Panc1 (cell line): ENCODE measurements around the gene TJP2. TPM values are rescaled to one million over a fixed set of nuclear protein-coding genes. Genes with fewer than 3 reads are reported as not detected.

Experiments
- ATAC-seq: fragments of 200-7000 bp; cut with Tn5 transposase; 2 replicates; pipeline ENCODE4 v1.9.1; 2020; ENCODE audit warnings: mild to moderate bottlenecking, moderate library complexity
- BruUV-seq: library from RNA; stranded (reverse); fragments of 400-500 nt; replicated peaks from 2 replicates; lab custom pipeline; 2021; lab: Mats Ljungman, UMichigan
- CTCF ChIA-PET: fragments of 300-600 bp; sonication (Branson Sonifier 250); formaldehyde crosslinking; loops from one replicate; lab custom pipeline; 2022; ENCODE audit warnings: antibody characterized with exemption; lab: Charles Lee
- POLR2A ChIA-PET: fragments of 300-600 bp; sonication (Branson Sonifier 250); formaldehyde crosslinking; loops from one replicate; lab custom pipeline; 2022; ENCODE audit warnings: antibody characterized with exemption; lab: Charles Lee
- DNase-seq: peaks from one replicate; pipeline ENCODE4 v3.0.0-alpha.2; 2010; ENCODE audit warnings: low read depth, low spot score
- H3K27ac ChIP-seq: 2 replicates; pipeline ENCODE4 v1.5.1; 2011; ENCODE audit warnings: mild to moderate bottlenecking, low read length, inconsistent platforms
- H3K27me3 ChIP-seq: fragments of 200-500 bp; sonication (Bioruptor generic); 2 replicates; pipeline ENCODE4 v1.6.0; 2014; ENCODE audit warnings: low read length, inconsistent platforms; ENCODE audit not compliant: control insufficient read depth, insufficient read depth
- H3K36me3 ChIP-seq: fragments of 200-500 bp; sonication (Bioruptor generic); 2 replicates; pipeline ENCODE4 v1.5.1; 2014; ENCODE audit warnings: inconsistent platforms, mild to moderate bottlenecking, low read length, moderate library complexity; ENCODE audit not compliant: control insufficient read depth, insufficient read depth
- H3K4me1 ChIP-seq: 2 replicates; pipeline ENCODE4 v1.5.1; 2011; ENCODE audit warnings: inconsistent platforms, mild to moderate bottlenecking, low read length, moderate library complexity; ENCODE audit not compliant: control insufficient read depth, insufficient read depth
- H3K4me3 ChIP-seq, 2 experiments: 2 replicates each; pipeline ENCODE4 v1.5.1; 2011 to 2012; ENCODE audit warnings: low read depth in 2 of 2, low read length in 2 of 2, mild to moderate bottlenecking in 2 of 2, inconsistent platforms in 1 of 2, moderate library complexity in 1 of 2
- H3K9me3 ChIP-seq: fragments of 200-500 bp; sonication (Bioruptor generic); 2 replicates; pipeline ENCODE4 v1.5.1; 2014; ENCODE audit warnings: low read depth, mild to moderate bottlenecking, inconsistent platforms, low read length, moderate library complexity; ENCODE audit not compliant: control insufficient read depth, insufficient read depth
- POLR2AphosphoS5 ChIP-seq: IDR thresholded peaks from 2 replicates; pipeline ENCODE4 v1.6.1; 2012; ENCODE audit warnings: mild to moderate bottlenecking, low read depth, low read length, moderate library complexity
- SIN3A ChIP-seq: IDR thresholded peaks from 2 replicates; pipeline ENCODE4 v1.6.1; 2012; ENCODE audit warnings: low read depth, mild to moderate bottlenecking, low read length, moderate library complexity, borderline replicate concordance; ENCODE audit not compliant: insufficient read depth
- TCF7L2 ChIP-seq: IDR thresholded peaks from 2 replicates; pipeline ENCODE4 v1.6.1; 2011; ENCODE audit warnings: mild to moderate bottlenecking, low read depth, low read length, inconsistent platforms
- in situ Hi-C: cut with HindIII; loops from 2 replicates; pipeline ENCODE4 v1.10.0; 2016; ENCODE audit warnings: low sequenced_read_pairs, low pct_unique_long_range_greater_than_20kb
- intact Hi-C: fragments of 100-400 bp; cut with micrococcal nuclease; formaldehyde crosslinking; loops from one replicate; pipeline ENCODE4 v1.10.0; 2022; ENCODE audit not compliant: unreplicated experiment
- total RNA-seq: library from RNA; stranded (reverse); gene quantifications from one replicate; pipeline ENCODE4 v1.2.1, GENCODE V29; 2021; ENCODE audit not compliant: unreplicated experiment
- TF ChIP-seq, protein P1 (sequence below), 2 experiments: IDR thresholded peaks; 2 replicates each; pipeline ENCODE4 v1.6.1; 2011 to 2012; ENCODE audit warnings: low read depth in 2 of 2, control low read depth in 1 of 2, low read length in 1 of 2, mild to moderate bottlenecking in 1 of 2, moderate library complexity in 1 of 2; ENCODE audit not compliant: insufficient read depth in 1 of 2
- TF ChIP-seq, protein P2 (sequence below): fragments of 450-650 bp; IDR thresholded peaks from 2 replicates; pipeline ENCODE4 v1.5.1; 2017; ENCODE audit warnings: mild to moderate bottlenecking

The TJP2 gene
- total RNA-seq, 1 experiment from 2014 or later: 40.2 TPM

DNA sequence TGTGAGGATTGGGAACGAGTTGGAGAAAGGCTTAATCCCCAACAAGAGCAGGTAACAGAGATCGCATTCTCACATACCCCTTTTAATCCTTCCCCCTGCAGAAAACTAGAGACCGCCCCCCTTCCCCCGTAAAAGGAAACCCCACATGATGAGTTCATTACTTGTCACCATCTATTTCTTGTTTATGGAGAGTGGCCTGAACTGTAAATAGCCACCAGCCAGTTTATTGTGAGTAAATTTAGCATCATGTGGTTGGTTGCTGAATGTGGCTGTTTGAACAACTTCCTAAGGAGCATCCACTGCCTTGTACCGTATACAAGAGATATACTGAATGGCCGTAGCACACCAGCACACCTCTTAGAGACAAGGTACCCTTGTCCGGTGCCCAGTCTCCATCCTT is 62.1 kb downstream of the TJP2 start:
- Histone ChIP-seq H3K4me3 (no peak overlapping the region), H3K36me3 (peaks cover 4% of the 10 kb centered on the region), H3K27ac (no peak overlapping the region), H3K9me3 (no peaks in the 10 kb centered on the region), H3K27me3 (no peaks in the 10 kb centered on the region), H3K4me1 (no peaks in the 10 kb centered on the region)
- TF ChIP-seq, protein P1, sequence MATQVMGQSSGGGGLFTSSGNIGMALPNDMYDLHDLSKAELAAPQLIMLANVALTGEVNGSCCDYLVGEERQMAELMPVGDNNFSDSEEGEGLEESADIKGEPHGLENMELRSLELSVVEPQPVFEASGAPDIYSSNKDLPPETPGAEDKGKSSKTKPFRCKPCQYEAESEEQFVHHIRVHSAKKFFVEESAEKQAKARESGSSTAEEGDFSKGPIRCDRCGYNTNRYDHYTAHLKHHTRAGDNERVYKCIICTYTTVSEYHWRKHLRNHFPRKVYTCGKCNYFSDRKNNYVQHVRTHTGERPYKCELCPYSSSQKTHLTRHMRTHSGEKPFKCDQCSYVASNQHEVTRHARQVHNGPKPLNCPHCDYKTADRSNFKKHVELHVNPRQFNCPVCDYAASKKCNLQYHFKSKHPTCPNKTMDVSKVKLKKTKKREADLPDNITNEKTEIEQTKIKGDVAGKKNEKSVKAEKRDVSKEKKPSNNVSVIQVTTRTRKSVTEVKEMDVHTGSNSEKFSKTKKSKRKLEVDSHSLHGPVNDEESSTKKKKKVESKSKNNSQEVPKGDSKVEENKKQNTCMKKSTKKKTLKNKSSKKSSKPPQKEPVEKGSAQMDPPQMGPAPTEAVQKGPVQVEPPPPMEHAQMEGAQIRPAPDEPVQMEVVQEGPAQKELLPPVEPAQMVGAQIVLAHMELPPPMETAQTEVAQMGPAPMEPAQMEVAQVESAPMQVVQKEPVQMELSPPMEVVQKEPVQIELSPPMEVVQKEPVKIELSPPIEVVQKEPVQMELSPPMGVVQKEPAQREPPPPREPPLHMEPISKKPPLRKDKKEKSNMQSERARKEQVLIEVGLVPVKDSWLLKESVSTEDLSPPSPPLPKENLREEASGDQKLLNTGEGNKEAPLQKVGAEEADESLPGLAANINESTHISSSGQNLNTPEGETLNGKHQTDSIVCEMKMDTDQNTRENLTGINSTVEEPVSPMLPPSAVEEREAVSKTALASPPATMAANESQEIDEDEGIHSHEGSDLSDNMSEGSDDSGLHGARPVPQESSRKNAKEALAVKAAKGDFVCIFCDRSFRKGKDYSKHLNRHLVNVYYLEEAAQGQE (IDR thresholded peaks at IDR 0.05; ENCODE audit: insufficient read depth in 1 of 2, low read depth in 2 of 2, low read length in 1 of 2): no peak
- TF ChIP-seq TCF7L2 (no peak), POLR2AphosphoS5 (no peak), SIN3A (no peak)
- TF ChIP-seq, protein P2, sequence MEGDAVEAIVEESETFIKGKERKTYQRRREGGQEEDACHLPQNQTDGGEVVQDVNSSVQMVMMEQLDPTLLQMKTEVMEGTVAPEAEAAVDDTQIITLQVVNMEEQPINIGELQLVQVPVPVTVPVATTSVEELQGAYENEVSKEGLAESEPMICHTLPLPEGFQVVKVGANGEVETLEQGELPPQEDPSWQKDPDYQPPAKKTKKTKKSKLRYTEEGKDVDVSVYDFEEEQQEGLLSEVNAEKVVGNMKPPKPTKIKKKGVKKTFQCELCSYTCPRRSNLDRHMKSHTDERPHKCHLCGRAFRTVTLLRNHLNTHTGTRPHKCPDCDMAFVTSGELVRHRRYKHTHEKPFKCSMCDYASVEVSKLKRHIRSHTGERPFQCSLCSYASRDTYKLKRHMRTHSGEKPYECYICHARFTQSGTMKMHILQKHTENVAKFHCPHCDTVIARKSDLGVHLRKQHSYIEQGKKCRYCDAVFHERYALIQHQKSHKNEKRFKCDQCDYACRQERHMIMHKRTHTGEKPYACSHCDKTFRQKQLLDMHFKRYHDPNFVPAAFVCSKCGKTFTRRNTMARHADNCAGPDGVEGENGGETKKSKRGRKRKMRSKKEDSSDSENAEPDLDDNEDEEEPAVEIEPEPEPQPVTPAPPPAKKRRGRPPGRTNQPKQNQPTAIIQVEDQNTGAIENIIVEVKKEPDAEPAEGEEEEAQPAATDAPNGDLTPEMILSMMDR: no peak
- ATAC-seq: no peak
- no peak for DNase-seq
- intact Hi-C loops: no loop called here
- CTCF ChIA-PET: no interaction called here
- no TSS peak for BruUV-seq
- in situ Hi-C loops: no loop called here
- POLR2A ChIA-PET: no interaction called here

DNA sequence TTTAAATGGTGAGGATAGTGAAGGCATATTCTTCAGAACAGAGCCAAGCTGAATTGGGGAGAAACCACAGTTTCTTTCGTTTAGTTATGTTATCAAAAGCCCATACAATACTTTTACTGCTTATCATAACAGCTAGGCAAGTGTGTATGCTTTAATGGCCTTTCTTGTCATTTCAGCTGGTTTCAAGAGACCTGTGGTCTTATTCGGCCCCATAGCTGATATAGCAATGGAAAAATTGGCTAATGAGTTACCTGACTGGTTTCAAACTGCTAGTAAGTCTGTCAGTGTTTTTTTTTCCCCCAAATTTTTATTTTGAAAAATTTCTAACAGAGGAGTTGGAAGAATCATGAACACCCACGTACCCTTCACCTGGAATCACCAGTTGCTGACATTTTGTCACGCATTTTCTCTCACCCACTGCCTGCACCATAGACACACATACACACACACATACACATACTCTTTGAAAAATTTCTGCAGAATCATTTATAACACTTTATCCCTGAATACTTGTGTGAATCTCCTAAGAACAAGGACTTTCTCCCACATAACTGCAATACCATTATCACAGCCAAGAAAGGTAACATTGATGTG is 63.7 kb downstream of the TJP2 start:
- ChIA-PET CTCF (no interaction called here), POLR2A (no interaction called here)

DNA sequence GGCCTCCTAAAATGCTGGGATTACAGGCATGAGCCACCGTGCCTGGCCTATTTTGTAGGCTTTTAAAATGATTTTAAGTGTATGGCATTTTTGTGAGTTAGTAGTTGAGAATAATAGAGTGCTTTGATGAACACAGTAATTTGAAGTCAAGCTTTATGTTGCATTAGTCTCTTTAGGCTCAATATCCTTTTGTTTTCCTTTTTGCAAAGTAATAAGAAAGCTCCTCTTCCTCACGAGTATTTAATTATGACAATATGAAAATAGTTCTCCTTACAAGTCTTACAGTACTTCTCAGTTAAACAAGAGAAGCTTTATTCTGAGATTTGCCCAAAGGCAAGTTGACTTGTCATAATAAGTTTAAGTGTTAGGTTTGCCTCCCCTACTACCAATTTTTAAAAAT is 69.0 kb downstream of the TJP2 start:
- no peak for ATAC-seq
- intact Hi-C loops: no loop called here
- Histone ChIP-seq H3K27ac (no peak overlapping the region), H3K36me3 (peaks cover 4% of the 10 kb centered on the region), H3K4me1 (no peaks in the 10 kb centered on the region), H3K9me3 (no peaks in the 10 kb centered on the region), H3K4me3 (no peak overlapping the region), H3K27me3 (no peaks in the 10 kb centered on the region)
- in situ Hi-C loops: no loop called here
- POLR2A ChIA-PET: no interaction called here
- no peak for TF ChIP-seq POLR2AphosphoS5
- no peak for TF ChIP-seq TCF7L2
- TF ChIP-seq SIN3A: no peak
- TF ChIP-seq, protein P1 (IDR thresholded peaks at IDR 0.05; ENCODE audit: insufficient read depth in 1 of 2, low read depth in 2 of 2, low read length in 1 of 2): no peak
- TF ChIP-seq, protein P2: no peak
- BruUV-seq: no TSS peak
- no peak for DNase-seq
- CTCF ChIA-PET: no interaction called here

More for the DNA sequence above, 63.7 kb downstream of the TJP2 start:
- DNase-seq (no peak), ATAC-seq (no peak)
- intact Hi-C loops: no loop called here
- H3K4me1 ChIP-seq: no peaks in the 10 kb centered on the region
- H3K9me3 ChIP-seq: no peaks in the 10 kb centered on the region
- TF ChIP-seq POLR2AphosphoS5: no peak
- no peak overlapping the region for H3K27ac ChIP-seq
- peaks cover 4% of the 10 kb centered on the region for H3K36me3 ChIP-seq
- H3K27me3 ChIP-seq: no peaks in the 10 kb centered on the region
- H3K4me3 ChIP-seq: no peak overlapping the region
- in situ Hi-C loops: no loop called here
- BruUV-seq: no TSS peak
